ENCODE results near the gene ARHGEF1. TPM values are rescaled to one million over a fixed set of nuclear protein-coding genes. Genes with fewer than 3 reads are reported as not detected.

ARHGEF1 gene
- total RNA-seq, 2 donors from 2014 or later: 57.1 to 65.6 TPM

- TF ChIP-seq POLR2AphosphoS5 (IDR thresholded peaks at IDR 0.05) (no peak), CTCF (IDR thresholded peaks at IDR 0.05) (no peak), POLR2A (IDR thresholded peaks at IDR 0.05) (no peak)
- peaks cover 2 to 19% of the 10 kb centered on the region in 2 donors for H3K36me3 ChIP-seq
- H3K27ac ChIP-seq: no peak overlapping the region
- WGBS: 76% methylated on average over 9 of the region's 9 CpGs
- intact Hi-C loops (cut with DNase I): no loop called here
- peaks cover 5% of the 10 kb centered on the region for H3K4me1 ChIP-seq (replicated peaks)
- no peaks in the 10 kb centered on the region for H3K27me3 ChIP-seq (replicated peaks; ENCODE audit: insufficient read depth)
- H3K9me3 ChIP-seq: no peaks in the 10 kb centered on the region
- DNase-seq (ENCODE audit: low spot score): no peak
- H3K4me3 ChIP-seq: no peak overlapping the region
Observed at GRCh38 chr19:41906271-41906670, 23.3 kb downstream of the ARHGEF1 start.

GRCh38 chr19:41906916-41907680 is 24.1 kb downstream of the ARHGEF1 start:
- no peak overlapping the region for H3K4me3 ChIP-seq
- no peak overlapping the region for H3K27ac ChIP-seq
- no peak for TF ChIP-seq POLR2AphosphoS5 (IDR thresholded peaks at IDR 0.05)
- TF ChIP-seq POLR2A (IDR thresholded peaks at IDR 0.05): no peak
- no peak for TF ChIP-seq CTCF (IDR thresholded peaks at IDR 0.05)
- intact Hi-C loops (cut with DNase I): no loop called here
- H3K27me3 ChIP-seq (replicated peaks; ENCODE audit: insufficient read depth): no peaks in the 10 kb centered on the region
- peaks cover 5% of the 10 kb centered on the region for H3K4me1 ChIP-seq (replicated peaks)
- WGBS: 68% methylated on average over 20 of the region's 21 CpGs
- no peak for DNase-seq (ENCODE audit: low spot score)
- no peaks in the 10 kb centered on the region for H3K9me3 ChIP-seq
- peaks cover 2 to 12% of the 10 kb centered on the region in 2 donors for H3K36me3 ChIP-seq

DNA sequence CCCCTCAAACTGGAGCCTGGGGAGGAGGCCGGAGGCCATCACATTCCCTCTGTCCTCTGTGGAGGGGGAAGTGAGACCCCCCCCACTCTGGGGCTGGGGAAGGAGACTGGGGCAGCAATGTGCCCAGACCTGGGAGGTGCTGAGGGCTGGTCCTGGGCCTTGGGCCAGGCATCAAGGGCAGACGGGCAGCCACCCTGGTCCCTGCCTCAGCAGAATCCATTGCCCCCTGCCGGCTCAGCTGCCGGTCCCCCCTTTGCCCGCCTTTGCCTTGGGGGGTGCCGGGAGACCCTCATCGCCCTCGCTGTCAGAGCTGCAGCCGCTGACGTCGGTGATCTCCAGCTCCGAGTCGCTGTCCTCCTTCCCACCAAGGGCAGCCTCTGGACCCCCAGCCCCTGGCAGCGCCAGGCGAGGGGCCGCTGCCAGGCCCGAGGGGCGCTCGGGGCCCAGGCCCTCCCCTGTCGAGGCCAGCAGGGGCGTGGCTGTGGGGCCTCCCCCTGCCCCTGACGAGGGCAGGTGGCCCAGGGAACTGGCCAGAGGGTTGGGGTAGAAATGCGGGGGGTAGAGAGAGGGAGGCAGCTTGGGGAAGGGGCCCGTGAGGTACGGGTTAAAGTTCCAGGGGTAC is 25.1 kb downstream of the ARHGEF1 start:
- Histone ChIP-seq H3K4me3 (no peak overlapping the region), H3K9me3 (no peaks in the 10 kb centered on the region), H3K4me1 (replicated peaks) (peaks cover 5% of the 10 kb centered on the region), H3K36me3 (peaks cover 0 to 9% of the 10 kb centered on the region in 2 donors), H3K27me3 (replicated peaks; ENCODE audit: insufficient read depth) (peaks cover 1% of the 10 kb centered on the region), H3K27ac (no peak overlapping the region)
- no peak for DNase-seq (ENCODE audit: low spot score)
- 87% methylated on average over 25 of the region's 25 CpGs for WGBS
- no peak for TF ChIP-seq CTCF (IDR thresholded peaks at IDR 0.05)
- intact Hi-C loops (cut with DNase I): no loop called here

- Histone ChIP-seq H3K4me1 (replicated peaks) (peaks cover 5% of the 10 kb centered on the region), H3K36me3 (peaks cover 0 to 9% of the 10 kb centered on the region in 2 donors), H3K4me3 (no peak overlapping the region), H3K27me3 (replicated peaks; ENCODE audit: insufficient read depth) (peaks cover 9% of the 10 kb centered on the region), H3K27ac (no peak overlapping the region), H3K9me3 (no peaks in the 10 kb centered on the region)
- WGBS: 82% methylated on average over 11 of the region's 11 CpGs
- DNase-seq (ENCODE audit: low spot score): no peak
- intact Hi-C loops (cut with DNase I): no loop called here
- no peak for TF ChIP-seq POLR2A (IDR thresholded peaks at IDR 0.05)
- no peak for TF ChIP-seq CTCF (IDR thresholded peaks at IDR 0.05)
- TF ChIP-seq POLR2AphosphoS5 (IDR thresholded peaks at IDR 0.05): no peak
Observed at GRCh38 chr19:41908724-41909464, 25.9 kb downstream of the ARHGEF1 start.

Measured in prostate gland (tissue), 2 donors.